ENCODE measurements around the gene NXPE1.

DNA sequence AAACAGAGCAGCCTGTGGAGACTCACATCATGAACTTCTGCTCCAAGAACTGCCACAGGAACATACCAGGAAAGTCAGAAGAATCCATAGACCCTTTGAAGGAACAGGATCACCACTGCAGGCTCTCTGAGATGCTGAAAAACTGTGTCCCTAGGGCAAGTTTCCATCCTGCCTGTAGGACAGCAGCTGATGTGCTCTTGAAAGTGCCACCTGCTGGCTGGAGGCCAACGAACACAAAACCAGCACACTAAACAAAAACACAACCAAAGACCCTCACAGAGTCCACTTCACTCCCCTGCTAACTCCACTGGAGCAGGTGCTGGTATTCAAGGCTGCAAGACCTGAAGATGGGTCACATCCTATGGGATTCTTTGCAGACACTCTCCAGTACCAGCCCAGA, 12.0 kb upstream of the NXPE1 start:
- TF ChIP-seq, protein P1, sequence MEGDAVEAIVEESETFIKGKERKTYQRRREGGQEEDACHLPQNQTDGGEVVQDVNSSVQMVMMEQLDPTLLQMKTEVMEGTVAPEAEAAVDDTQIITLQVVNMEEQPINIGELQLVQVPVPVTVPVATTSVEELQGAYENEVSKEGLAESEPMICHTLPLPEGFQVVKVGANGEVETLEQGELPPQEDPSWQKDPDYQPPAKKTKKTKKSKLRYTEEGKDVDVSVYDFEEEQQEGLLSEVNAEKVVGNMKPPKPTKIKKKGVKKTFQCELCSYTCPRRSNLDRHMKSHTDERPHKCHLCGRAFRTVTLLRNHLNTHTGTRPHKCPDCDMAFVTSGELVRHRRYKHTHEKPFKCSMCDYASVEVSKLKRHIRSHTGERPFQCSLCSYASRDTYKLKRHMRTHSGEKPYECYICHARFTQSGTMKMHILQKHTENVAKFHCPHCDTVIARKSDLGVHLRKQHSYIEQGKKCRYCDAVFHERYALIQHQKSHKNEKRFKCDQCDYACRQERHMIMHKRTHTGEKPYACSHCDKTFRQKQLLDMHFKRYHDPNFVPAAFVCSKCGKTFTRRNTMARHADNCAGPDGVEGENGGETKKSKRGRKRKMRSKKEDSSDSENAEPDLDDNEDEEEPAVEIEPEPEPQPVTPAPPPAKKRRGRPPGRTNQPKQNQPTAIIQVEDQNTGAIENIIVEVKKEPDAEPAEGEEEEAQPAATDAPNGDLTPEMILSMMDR (IDR thresholded peaks at IDR 0.05): no peak
- no peak for TF ChIP-seq EP300 (IDR thresholded peaks at IDR 0.05)

Data from ovary (tissue), 3 donors.